Endometrial microvascular endothelial cells (primary cell): ENCODE measurements around the gene DECR2. TPM values are rescaled to one million over a fixed set of nuclear protein-coding genes. Genes with fewer than 3 reads are reported as not detected.

Experiments
- in situ Hi-C: cut with HindIII; loops from 2 replicates; pipeline ENCODE4 v1.10.0; 2017; ENCODE audit warnings: low sequenced_read_pairs, low pct_unique_long_range_greater_than_20kb; ENCODE audit errors: inconsistent ontology term
- total RNA-seq: library from RNA; depleted of rRNA; stranded (reverse); fragments of >200 nt; gene quantifications from one replicate; pipeline ENCODE4 v1.2.3, GENCODE V29; 2015; ENCODE audit errors: inconsistent ontology term

Gene DECR2
- total RNA-seq, 1 donor from 2014 or later, result 17.3 TPM

GRCh38 chr16:424623-425081 is 23.0 kb downstream of the DECR2 start:
- in situ Hi-C loops, result no loop called here

GRCh38 chr16:425082-425718 is 23.5 kb downstream of the DECR2 start, which contains the start of gene RAB11FIP3:
Gene RAB11FIP3, plus strand, starts transcription at chr16:425649. Its CDS starts 358 bp downstream, at chr16:426007.
- in situ Hi-C loops, result no loop called here

GRCh38 chr16:425740-426114 is 24.0 kb downstream of the DECR2 start:
- in situ Hi-C loops, result no loop called here

GRCh38 chr16:426115-426905 is 24.6 kb downstream of the DECR2 start:
- in situ Hi-C loops, result no loop called here

- in situ Hi-C loops, result no loop called here
Measured at GRCh38 chr16:426906-427249, 25.2 kb downstream of the DECR2 start.

- in situ Hi-C loops, result no loop called here
Measured at GRCh38 chr16:427250-427649, 25.6 kb downstream of the DECR2 start.

- in situ Hi-C loops, result no loop called here
Measured at GRCh38 chr16:430904-431303, 29.2 kb downstream of the DECR2 start.

GRCh38 chr16:440627-441026 is 38.9 kb downstream of the DECR2 start:
- in situ Hi-C loops, result no loop called here

- in situ Hi-C loops, result no loop called here
Measured at GRCh38 chr16:441447-441846, 39.8 kb downstream of the DECR2 start.

- in situ Hi-C loops, result no loop called here
Measured at GRCh38 chr16:442976-443375, 41.3 kb downstream of the DECR2 start.

- in situ Hi-C loops, result no loop called here
Measured at GRCh38 chr16:444027-444426, 42.3 kb downstream of the DECR2 start.

GRCh38 chr16:445566-445965 is 43.9 kb downstream of the DECR2 start:
- in situ Hi-C loops, result no loop called here

- in situ Hi-C loops, result no loop called here
Measured at GRCh38 chr16:450385-450784, 48.7 kb downstream of the DECR2 start.

- in situ Hi-C loops, result no loop called here
Measured at GRCh38 chr16:450785-451512, 49.3 kb downstream of the DECR2 start.

GRCh38 chr16:454397-454940 is 52.8 kb downstream of the DECR2 start:
- in situ Hi-C loops, result no loop called here

- in situ Hi-C loops, result no loop called here
Measured at GRCh38 chr16:455453-455852, 53.8 kb downstream of the DECR2 start.

GRCh38 chr16:456891-457483 is 55.3 kb downstream of the DECR2 start:
- in situ Hi-C loops, result no loop called here

- in situ Hi-C loops, result no loop called here
Measured at GRCh38 chr16:457732-458400, 56.2 kb downstream of the DECR2 start.

- in situ Hi-C loops, result no loop called here
Measured at GRCh38 chr16:459761-460160, 58.1 kb downstream of the DECR2 start.
